Daoy (cell line): ENCODE measurements around the gene SIRT3. TPM values are rescaled to one million over a fixed set of nuclear protein-coding genes. Genes with fewer than 3 reads are reported as not detected.
A peak's percentile ranks its signal among the peaks of the same experiment; 100 is the strongest.

Experiments
- DNase-seq: peaks from one replicate; pipeline ENCODE4 v3.0.0-alpha.2; 2015; ENCODE audit warnings: low read depth
- total RNA-seq: library from RNA; depleted of rRNA; stranded (reverse); fragments of >200 nt; shearing (Covaris generic); gene quantifications from 2 replicates; pipeline ENCODE4 v1.2.3, GENCODE V29; 2014

The SIRT3 gene
- total RNA-seq, 1 experiment from 2014 or later = 5.4 TPM

- no peak for DNase-seq
Observed at GRCh38 chr11:270451-271318, 34.5 kb upstream of the SIRT3 start.

- no peak for DNase-seq
Observed at GRCh38 chr11:269146-269890, 33.2 kb upstream of the SIRT3 start.

- DNase-seq = peak; percentile 52
Observed at GRCh38 chr11:268716-269145, 32.6 kb upstream of the SIRT3 start.

- no peak for DNase-seq
Observed at GRCh38 chr11:267491-267994, 31.4 kb upstream of the SIRT3 start.

GRCh38 chr11:266676-267439 is 30.7 kb upstream of the SIRT3 start:
- DNase-seq = no peak

- no peak for DNase-seq
Observed at GRCh38 chr11:261624-262023, 25.5 kb upstream of the SIRT3 start.

GRCh38 chr11:259413-259812 is 23.3 kb upstream of the SIRT3 start:
- no peak for DNase-seq

- no peak for DNase-seq
Observed at GRCh38 chr11:257766-258493, 21.8 kb upstream of the SIRT3 start.

- no peak for DNase-seq
Observed at GRCh38 chr11:256952-257737, 21.0 kb upstream of the SIRT3 start.

- no peak for DNase-seq
Observed at GRCh38 chr11:255816-256215, 19.7 kb upstream of the SIRT3 start.

GRCh38 chr11:255176-255575 is 19.0 kb upstream of the SIRT3 start:
- no peak for DNase-seq

GRCh38 chr11:253886-254270 is 17.7 kb upstream of the SIRT3 start:
- DNase-seq = no peak

GRCh38 chr11:253160-253885 is 17.2 kb upstream of the SIRT3 start:
- DNase-seq = no peak

- no peak for DNase-seq
Observed at GRCh38 chr11:252666-253065, 16.5 kb upstream of the SIRT3 start.

GRCh38 chr11:251550-251949 is 15.4 kb upstream of the SIRT3 start:
- DNase-seq = no peak

GRCh38 chr11:250740-251299 is 14.7 kb upstream of the SIRT3 start:
- DNase-seq = peak; percentile 41

- no peak for DNase-seq
Observed at GRCh38 chr11:250274-250673, 14.1 kb upstream of the SIRT3 start.

- DNase-seq = no peak
Observed at GRCh38 chr11:249062-249461, 12.9 kb upstream of the SIRT3 start.

GRCh38 chr11:244376-244775 is 8.2 kb upstream of the SIRT3 start:
- DNase-seq = no peak

- no peak for DNase-seq
Observed at GRCh38 chr11:241634-242033, 5.5 kb upstream of the SIRT3 start.
